Inferior parietal cortex (tissue), 1 donor: Measurements from ENCODE around the gene VSIR.

ENCODE experiments used
- DNase-seq: peaks from one replicate; pipeline ENCODE4 v3.0.0-alpha.2; 2016; ENCODE audit errors: extremely low spot score

VSIR gene

DNA sequence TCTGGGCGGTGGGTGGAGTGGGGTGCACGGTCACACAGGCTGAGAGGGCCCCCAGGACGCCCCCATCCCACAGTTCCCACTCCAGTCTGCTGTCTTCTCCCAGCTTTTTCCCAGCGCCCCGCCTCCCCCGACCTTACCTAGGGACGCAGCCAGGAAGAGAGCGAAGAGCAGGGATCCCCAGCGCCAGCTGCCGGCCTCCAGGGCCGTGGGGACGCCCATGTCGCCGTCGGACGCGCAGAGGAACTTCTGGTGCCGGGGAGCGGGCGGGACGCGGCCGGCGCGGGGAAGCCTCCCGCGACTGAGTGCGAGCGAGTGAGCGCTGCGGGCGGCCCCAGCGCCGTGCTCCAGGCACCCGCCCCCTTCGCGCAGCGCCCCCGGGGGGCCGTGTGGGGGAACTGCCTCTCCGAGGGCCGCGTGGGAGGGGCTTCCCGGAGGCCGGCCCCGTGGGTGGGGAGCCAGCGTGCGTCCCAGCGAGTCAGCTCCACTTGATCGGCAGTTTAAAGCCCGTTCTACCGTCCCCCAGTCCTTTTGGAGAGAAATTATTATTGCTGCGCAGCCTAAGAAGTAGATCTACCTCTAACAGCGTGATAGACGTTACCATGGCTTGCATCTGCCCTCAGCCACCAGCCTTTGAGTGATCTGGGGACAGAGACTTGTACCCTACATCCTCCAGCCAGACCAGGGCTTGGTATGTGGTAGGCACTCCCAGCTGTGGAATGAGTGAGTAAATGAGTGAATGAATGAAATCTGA, at the start of gene VSIR:
VSIR (minus strand) TSS at position 300 of the 751 bp plus-strand sequence; CDS start at position 219, 81 bp downstream.
- DNase-seq: peak; percentile 72

DNA sequence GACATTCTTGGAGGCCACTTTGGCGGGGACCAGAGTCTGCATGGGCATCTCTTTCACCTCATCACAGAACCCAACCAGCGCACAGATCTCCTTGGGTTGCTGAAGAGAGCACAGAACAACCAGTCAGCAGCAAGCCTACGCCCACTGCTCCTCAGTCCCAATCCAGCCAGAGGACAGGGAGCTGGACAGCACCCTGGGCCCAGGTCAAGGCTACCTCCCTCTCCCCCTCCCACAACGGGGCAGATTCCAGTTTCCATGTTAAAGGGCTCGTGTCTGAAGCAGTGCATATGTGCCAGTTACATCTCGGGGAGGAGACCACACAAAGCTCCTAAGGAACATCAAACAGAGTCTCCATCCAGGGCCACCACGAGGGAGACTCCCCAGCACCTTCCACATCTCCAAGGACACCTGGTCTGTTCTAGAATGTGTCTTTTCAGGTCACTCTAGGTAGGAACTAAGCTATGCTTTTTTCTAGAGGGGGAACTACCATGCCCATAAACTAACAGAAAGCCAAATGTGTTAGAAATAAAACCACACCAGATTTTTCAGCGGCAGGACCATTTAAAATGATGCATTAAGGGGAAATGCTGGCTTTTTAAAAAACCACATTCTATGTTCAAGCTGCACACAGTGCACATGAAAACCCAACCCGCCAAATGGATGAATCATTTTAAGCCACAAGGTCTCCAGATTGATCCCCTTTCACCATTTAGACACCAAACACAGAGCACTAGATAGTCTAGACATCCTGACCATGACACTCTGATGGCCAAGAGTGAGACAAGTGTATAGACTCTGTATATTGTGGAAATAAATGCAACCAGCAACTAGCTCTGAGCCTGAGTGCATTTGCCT, 48.8 kb upstream of the VSIR start:
- DNase-seq: no peak

DNA sequence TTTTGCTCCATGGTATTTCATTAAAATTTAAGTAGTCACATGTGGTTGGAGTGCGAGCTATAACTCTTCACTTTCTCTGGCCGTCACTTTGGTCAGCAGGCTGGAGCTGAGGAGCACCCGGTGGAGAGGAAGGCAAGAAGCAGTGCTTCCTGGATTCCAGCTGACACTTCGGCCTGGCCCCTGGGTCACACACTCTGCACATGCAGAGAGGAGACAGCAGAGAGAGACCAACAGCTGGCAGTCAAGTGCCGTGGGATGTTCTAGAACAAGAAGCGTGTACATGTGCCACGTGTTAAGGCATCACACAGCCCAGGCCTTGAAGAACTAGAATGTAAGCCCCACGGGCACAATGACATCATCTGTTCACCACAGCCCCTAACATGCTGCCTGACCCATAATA, 47.6 kb upstream of the VSIR start:
- DNase-seq: no peak

DNA sequence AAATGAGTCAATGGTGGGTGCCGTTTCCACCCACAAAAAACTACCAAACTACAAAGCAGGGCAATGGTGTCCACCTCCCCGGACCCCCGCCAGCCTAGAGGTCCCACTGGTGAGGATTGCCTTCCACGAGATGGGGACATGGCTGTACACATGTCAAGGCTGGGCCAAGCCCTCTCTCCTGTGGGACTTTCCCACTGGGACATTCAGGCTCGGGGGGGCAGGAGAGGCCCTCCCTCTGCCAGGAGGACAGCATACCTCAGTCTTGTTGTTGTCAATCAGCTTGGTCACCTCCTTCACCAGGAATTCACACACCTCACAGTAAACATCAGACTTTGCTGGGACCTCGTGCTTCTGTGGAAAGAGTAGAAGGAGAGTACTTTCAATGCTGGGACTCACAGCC, 46.7 kb upstream of the VSIR start:
- DNase-seq: no peak

DNA sequence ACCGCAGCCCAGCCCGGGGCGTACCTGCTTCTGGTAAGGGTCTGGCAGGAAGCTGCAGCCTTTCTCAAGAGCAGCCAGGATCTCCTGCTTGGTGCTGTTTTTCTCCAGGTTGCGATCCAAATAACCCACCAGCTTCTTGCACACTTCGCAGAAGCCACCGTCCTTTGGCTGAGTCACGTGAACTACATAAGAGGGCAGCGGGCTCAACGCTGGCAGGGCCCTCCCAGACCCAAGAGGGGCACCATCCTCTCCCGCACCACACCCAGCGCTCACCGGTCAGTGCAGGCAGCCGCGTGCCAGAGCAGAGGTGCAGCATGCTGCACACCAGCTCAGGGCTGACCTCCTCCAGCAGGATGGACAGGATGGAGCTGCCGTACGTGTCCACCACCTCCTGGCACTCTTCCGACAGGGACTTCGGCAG, 46.1 kb upstream of the VSIR start:
- no peak for DNase-seq

DNA sequence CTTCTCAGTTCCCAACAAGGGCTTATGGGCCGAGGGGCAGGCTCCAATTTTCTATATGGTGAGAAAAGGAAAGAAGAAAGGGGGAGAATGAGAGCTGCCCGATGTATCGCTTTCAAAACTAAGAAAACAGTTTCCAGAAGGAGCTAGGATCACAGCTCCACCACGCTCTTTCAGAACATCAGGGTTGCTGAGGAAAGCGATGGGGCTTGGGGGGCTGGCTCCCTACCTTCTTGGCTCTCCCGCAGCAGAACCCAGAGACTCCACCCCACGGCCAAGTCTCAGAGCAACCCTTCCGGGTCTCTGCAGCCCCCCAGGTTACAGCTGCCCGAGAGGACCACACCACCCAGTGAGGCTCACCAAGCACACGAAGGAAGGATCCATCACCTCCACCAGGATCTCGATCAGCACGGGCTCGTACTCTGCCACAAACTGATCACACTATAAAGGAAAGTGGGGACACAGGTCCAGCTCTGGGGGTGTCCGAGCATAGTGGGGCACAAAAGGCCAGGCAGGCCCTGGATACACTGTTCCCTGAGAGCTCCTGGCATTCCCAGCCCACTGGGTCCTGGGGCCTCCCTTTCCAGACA, 45.4 kb upstream of the VSIR start:
- no peak for DNase-seq

DNA sequence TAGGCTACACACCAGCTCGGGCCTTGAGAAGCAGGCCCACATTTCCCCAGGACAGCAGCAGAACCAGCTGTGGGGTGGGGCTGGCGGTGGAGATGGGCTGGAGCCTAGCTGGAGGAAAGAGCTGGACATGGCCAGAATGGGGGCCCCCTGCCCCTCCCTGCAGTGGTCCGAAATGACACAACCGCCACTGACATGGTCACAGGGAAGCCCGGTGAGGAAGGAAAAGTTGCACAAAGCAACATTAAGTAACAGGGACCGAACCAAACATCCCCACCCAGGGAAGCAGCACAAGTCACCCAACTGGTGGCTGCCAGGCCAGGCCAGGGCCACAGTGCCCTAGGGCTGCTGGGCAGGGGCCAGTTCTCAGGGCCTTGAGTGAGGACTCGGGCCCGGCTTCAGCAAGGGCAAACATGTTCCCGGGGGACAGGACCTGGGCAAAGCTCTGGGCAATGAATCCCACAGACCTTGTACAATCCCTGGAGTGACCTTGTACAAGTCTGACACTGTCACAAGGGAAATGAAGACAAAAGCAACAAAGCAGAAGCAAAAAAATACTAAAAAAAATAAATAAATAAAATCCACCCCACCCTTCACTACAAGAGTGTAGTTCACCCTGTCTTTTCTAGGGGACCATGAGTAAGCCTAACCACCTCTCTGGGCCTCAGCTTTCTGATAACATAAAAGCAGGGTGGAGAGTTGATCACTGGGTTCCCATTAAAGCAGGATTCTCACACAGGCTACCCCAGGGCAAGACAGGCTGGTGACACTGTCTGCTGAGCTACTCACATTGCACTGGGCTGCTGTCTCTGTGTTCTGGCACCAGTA, 44.7 kb upstream of the VSIR start:
- no peak for DNase-seq

DNA sequence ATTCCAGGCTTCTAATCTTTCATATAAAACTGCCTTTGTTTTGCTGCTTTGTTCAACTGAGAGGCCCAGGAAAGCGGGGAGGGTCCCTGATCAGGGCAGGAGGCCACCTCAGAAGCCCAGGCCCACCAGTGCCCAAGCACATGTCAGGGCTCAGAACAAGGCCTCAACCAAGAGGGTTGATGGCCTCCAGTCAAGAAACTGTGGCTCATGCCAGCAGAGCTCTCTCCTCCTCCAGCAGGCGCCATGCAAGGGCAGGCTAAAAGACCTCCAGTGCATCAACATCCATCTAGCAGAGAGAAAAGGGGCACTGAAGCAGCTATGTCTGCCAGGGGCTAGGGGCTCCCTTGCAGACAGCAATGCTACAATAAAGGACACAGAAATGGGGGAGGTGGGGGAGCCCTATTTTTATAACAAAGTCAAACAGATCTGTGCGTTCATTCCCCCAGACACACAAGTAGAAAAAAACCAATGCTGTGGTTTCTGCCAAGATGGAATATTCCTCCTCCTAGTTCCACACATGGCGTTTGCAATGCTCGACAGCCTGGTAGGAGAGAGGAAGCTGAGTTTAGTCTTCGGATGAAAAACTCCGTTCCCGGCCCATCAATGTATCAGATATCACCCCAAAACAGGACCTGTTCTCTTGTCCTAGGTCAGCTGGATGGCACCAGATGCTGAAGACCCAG, 43.8 kb upstream of the VSIR start:
- DNase-seq: peak; percentile 55

DNA sequence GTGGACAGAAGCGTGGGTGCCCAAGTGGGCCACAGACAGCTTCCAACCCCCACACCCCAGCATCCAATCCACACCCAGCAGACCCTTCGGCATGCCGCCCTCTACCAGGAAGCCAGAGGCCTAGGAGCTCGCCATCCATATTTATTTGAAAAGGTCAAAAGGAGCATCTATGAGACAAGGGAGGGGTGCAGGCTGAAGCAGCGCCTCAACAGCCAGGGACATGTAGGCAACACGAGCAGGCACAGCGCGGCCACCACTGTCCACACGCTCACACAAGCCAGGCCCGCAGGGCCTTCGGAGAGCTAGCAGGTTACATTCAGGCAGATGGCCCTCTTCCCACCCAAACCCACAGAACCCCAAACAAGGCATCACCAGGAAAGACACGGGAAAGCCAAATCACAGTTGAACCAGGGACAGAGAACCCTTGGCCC, 43.1 kb upstream of the VSIR start:
- no peak for DNase-seq

DNA sequence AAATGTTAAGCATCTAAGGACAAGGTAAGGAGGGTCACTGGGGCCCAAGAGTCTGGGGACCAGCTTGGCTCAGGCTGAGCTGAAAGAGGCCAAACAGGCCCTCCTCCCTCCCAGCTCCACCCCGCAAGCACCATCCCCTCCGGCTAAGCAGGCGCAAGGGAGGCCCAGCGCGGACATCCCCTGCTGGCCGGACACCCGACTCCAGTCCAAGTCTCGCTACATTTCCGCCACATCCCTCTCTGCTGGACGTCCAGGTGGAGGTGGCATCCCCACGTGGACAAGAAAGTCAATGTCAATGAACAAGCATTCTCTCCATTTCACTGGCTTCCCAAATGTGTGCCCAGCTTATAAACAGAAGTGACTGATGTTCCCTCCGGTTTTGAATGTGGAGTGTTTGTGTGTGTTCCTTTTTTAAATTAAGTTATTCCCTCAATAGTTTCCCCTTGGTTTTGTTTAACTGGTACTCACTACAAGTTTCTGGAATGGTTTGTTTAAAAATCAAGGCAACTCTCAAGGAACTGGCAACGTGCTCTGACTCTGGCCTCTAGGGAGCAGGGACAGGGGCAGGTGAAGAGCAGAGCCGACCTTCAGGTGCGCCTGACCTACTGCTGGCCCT, 42.3 kb upstream of the VSIR start:
- DNase-seq: no peak

DNA sequence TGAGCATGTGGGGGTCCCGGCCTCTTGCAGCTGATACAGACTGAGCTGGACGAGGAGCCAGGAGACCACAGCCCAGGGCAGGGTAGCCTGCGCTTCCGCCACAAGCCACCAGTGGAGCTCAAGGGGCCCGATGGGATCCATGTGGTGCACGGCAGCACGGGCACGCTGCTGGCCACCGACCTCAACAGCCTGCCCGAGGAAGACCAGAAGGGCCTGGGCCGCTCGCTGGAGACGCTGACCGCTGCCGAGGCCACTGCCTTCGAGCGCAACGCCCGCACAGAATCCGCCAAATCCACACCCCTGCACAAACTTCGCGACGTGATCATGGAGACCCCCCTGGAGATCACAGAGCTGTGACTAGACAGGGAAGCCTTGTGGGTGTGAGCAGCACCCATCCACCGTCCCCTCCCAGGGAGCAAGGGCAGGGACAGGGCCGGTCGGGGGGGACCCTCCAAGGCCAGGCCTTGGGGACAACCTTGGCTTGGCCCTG, 41.6 kb upstream of the VSIR start:
- no peak for DNase-seq

DNA sequence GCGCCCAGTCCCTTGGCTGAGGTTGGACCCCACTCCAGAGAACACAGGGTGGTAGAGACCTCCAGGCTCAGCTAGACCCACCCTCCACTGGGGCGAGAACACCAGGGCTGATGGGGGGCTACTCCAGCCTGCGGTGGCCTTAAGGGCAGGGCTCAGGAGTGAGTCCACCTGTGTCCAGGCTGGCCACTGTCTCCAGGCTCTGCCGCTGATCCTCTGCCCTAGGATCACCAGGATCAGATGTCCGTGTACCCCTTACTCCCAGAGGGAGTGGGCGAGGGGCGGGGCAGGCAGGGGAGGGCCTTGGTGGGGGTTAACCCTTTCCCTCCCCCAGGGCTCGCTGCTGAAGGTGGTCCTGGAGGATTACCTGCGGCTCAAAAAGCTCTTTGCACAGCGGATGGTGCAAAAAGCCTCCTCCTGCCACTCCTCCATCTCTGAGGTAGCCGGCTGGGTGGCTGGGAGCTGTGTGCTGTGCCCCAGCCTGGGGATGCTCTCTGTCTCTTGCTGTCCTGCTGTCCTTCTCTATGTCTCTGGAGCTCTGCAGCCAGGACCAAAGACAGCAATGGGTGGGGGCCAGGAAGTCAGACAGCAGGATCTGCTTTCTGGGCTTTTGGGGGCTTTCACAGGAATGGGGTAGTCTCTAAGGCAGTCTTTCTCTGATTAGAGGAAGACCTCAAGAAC, 39.7 kb upstream of the VSIR start:
- DNase-seq: no peak

DNA sequence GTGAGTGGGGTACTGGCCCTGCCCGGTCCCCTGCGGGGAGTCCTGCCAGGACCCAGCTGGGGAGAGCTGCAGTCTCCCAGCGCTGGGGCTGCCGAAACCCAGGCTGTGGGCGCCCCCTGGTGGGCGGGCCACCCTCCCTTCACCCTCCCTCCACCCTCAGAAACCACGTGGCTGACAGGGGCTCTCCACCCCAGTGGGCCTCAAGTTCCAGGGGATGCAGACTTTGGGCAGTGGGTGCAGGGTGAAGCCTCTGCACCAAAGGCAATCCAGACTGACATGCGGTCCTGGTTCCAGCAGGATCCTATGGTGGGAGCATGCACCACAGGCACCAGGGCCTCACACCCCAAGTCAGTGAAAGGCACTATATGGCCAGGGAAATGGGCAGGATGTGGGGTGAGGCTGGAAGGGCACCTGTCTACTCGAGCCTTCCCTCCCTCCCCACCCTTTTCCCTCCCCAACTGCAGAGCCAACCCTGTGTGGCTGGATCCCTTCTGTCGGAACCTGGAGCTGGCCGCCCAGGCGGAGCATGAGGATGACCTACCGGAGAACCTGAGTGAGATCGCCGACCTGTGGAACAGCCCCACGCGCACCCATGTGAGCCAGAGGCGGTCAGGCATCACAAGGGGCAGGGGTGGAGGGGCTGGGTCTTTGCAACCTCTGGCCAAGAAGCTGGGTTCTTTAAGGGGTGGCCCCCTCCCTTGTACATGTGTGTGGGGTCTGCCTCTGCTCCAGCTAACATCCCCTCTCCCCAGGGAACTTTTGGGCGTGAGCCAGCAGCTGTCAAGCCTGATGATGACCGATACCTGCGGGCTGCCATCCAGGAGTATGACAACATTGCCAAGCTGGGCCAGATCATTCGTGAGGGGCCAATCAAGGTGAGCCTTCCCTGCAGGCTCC, 38.9 kb upstream of the VSIR start:
- DNase-seq: peak; percentile 53

DNA sequence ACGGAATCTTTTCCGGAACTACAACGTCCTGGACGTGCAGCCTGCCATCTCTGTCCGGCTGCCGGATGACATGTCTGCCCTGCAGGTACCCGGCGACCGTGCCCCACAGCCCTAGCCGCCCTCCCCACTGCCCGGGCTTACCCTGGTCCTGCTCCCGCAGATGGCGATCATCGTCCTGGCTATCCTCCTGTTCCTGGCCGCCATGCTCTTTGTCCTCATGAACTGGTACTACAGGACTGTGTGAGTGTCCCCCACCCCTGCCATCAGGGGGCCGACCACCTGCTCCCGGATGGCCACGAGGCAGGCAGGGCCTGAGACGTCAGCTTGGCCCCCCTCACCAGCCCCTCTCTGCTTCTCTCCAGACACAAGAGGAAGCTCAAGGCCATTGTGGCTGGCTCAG, 38.0 kb upstream of the VSIR start:
- no peak for DNase-seq

DNA sequence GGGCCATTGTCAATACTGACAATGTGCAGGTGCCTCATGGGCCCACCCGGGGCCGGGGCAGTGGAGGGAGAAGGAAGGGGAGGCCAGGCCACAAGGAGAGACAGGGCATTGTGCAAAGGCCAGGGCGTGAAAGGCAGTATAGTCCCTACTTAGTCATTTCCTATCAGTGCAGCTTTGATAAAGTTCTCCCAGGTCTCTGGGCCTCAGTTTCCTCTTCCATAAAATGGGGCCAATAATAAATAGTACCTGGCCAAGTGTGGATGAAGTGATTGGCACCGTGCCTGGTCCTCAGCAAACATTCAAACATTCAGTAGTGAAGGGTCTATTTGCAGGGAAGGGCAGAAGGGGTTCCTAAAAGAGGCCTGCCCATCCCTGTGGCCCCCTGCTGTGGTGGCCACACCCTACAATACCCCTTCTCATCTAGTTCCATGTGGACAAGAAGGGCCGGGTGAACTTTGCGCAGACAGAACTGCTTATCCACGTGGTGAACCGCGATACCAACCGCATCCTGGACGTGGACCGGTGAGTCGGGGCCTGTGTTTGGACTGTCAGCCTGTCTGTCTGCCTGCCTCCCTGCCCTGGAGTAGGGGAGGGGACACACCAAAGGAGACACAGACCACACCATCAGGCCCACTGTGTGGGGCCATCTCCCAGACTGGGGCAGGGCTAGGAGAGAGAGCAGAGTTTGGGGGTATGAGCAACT, 36.9 kb upstream of the VSIR start:
- DNase-seq: no peak

DNA sequence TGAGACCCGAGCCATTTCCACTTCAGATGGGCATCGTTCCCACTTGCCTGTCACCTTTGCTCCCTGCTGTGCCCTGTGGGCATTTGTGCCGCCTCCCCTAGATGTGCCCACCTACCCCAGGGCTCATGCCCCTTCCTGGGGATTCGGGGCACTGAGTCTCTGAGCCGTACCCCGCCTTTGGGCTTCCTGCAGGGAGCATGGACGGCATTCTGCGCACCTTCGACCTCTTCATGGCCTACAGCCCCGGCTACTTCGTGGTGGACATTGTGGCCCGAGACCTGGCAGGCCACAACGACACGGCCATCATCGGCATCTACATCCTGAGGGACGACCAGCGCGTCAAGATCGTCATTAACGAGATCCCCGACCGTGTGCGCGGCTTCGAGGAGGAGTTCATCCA, 36.3 kb upstream of the VSIR start:
- no peak for DNase-seq

DNA sequence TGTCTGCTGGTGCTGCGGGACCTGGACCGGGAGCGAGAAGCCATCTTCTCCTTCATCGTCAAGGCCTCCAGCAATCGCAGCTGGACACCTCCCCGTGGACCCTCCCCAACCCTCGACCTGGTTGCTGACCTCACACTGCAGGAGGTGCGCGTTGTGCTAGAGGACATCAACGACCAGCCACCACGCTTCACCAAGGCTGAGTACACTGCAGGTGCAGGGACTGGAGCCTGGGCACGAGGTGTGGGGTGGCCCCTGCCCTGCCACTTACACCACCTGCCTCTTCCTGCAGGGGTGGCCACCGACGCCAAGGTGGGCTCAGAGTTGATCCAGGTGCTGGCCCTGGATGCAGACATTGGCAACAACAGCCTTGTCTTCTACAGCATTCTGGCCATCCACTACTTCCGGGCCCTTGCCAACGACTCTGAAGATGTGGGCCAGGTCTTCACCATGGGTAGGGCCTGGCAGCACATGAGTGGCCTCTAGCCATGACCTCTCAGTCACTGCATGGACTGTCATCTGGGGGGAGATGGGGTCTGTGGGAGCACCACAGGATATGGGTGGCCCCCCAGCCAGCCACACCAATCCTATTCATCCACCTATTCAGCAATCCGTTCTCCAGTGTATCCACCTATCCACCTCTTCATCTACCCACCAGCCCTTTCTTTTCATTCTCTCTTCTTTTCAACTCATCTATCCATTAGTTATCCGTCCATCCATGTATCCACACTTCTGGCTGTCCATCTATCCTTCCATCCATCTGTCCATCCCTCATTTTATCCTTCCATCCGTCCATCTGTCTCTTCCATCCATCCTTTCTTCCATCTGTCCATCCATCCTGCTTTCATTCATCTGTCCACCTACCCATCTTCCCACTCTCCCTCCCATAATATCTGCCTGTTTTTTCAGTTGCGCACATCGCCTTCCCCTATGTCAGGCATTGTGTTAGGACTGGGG, 34.5 kb upstream of the VSIR start:
- DNase-seq: no peak
